Vagina (tissue), 2 donors: Measurements from ENCODE around the gene CD109. TPM values are rescaled to one million over a fixed set of nuclear protein-coding genes. Genes with fewer than 3 reads are reported as not detected.
A peak's percentile ranks its signal among the peaks of the same experiment; 100 is the strongest.

Experiments used
- DNase-seq, 2 donors: peaks; one replicate each; pipeline ENCODE4 v3.0.0-alpha.2; 2017; ENCODE audit errors: extremely low spot score in 2 of 2
- H3K27ac ChIP-seq: fragments of 200-600 bp; sonication (generic); one replicate; pipeline ENCODE4 v1.5.1; 2019
- H3K27me3 ChIP-seq: fragments of 200-600 bp; sonication (generic); one replicate; pipeline ENCODE4 v1.5.1; 2019
- H3K36me3 ChIP-seq, 2 donors: fragments of 200-600 bp; sonication (generic); one replicate each; pipeline ENCODE4 v1.5.1; 2017 to 2019
- H3K4me1 ChIP-seq: fragments of 200-600 bp; sonication (generic); one replicate; pipeline ENCODE4 v1.5.1; 2019
- H3K4me3 ChIP-seq, 2 donors: fragments of 200-600 bp; sonication (generic); 1 replicate in 1 of 2; 2 replicates in 1 of 2; pipeline ENCODE4 v1.5.1; 2016 to 2019
- H3K9me3 ChIP-seq: fragments of 200-600 bp; sonication (generic); one replicate; pipeline ENCODE4 v1.5.1; 2019
- POLR2A ChIP-seq, 2 donors: fragments of 450-650 bp; IDR thresholded peaks; one replicate each; pipeline ENCODE4 v1.6.1; 2017; ENCODE audit warnings: antibody characterized with exemption in 2 of 2, mild to moderate bottlenecking in 2 of 2, moderate library complexity in 2 of 2
- POLR2AphosphoS5 ChIP-seq, 2 donors: sonication (generic); formaldehyde crosslinking; IDR thresholded peaks; one replicate each; pipeline ENCODE4 v1.9.0; 2017; ENCODE audit warnings: antibody characterized with exemption in 2 of 2, mild to moderate bottlenecking in 2 of 2, low read depth in 1 of 2; ENCODE audit not compliant: insufficient read depth in 1 of 2
- intact Hi-C: fragments of 100-400 bp; cut with DNase I; formaldehyde crosslinking; loops from one replicate; pipeline ENCODE4 v1.15.1; 2023
- total RNA-seq: library from RNA; depleted of rRNA; stranded (reverse); fragments of >200 nt; gene quantifications from one replicate; pipeline ENCODE4 v1.2.3, GENCODE V29; 2016
- TF ChIP-seq, protein P1 (sequence below), 3 experiments: fragments of 450-650 bp in 2 of 3; fragments of 200-600 bp in 1 of 3; sonication (generic) in 1 of 3; IDR thresholded peaks; one replicate each; pipeline ENCODE4 v1.5.1; 2017 to 2019; ENCODE audit warnings: antibody characterized with exemption in 3 of 3, mild to moderate bottlenecking in 2 of 3, moderate library complexity in 2 of 3

Gene CD109
- total RNA-seq, 1 donor from 2014 or later, result 29.0 TPM

DNA sequence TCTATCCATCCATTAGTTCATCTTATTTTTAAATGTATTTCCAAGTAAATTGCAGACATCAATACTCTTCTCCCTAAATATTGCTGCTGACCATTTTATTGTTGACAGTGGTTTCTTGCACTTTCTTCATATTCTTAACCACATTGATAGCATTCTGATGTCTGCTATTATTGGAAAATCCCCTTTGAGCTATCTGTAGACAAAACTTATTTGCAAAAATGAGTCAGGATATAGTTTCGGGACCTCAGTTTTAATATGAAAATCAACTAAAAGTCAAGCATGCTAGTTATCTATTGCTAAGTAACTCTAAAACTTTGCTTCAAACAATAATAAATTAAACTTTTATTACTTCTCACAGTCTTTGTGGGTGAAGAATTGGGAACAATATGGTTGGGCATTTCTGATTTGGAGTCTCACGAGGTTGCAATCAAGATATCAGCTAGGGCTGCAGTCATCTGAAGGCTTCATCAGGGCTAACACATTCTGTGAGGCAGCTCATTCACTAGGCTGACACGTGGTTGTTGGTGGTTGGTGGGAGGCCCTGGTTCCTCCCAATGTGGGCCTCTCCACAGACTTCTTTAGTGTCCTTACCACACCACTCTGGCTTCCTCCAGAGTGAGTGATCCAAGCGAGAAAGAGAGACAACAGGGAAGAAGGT, 32.7 kb downstream of the CD109 start:
- no peak overlapping the region for H3K4me3 ChIP-seq
- intact Hi-C loops, result no loop called here
- DNase-seq, result no peak
- H3K36me3 ChIP-seq, result peaks cover 0 to 4% of the 10 kb centered on the region in 2 donors
- H3K9me3 ChIP-seq, result no peaks in the 10 kb centered on the region
- H3K4me1 ChIP-seq, result peaks cover 6% of the 10 kb centered on the region
- TF ChIP-seq, protein P1, sequence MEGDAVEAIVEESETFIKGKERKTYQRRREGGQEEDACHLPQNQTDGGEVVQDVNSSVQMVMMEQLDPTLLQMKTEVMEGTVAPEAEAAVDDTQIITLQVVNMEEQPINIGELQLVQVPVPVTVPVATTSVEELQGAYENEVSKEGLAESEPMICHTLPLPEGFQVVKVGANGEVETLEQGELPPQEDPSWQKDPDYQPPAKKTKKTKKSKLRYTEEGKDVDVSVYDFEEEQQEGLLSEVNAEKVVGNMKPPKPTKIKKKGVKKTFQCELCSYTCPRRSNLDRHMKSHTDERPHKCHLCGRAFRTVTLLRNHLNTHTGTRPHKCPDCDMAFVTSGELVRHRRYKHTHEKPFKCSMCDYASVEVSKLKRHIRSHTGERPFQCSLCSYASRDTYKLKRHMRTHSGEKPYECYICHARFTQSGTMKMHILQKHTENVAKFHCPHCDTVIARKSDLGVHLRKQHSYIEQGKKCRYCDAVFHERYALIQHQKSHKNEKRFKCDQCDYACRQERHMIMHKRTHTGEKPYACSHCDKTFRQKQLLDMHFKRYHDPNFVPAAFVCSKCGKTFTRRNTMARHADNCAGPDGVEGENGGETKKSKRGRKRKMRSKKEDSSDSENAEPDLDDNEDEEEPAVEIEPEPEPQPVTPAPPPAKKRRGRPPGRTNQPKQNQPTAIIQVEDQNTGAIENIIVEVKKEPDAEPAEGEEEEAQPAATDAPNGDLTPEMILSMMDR (IDR thresholded peaks at IDR 0.05), result no peak
- TF ChIP-seq POLR2A (IDR thresholded peaks at IDR 0.05) (no peak), POLR2AphosphoS5 (IDR thresholded peaks at IDR 0.05; ENCODE audit: insufficient read depth in 1 of 2, low read depth in 1 of 2) (no peak)
- no peak overlapping the region for H3K27ac ChIP-seq
- H3K27me3 ChIP-seq, result no peaks in the 10 kb centered on the region

DNA sequence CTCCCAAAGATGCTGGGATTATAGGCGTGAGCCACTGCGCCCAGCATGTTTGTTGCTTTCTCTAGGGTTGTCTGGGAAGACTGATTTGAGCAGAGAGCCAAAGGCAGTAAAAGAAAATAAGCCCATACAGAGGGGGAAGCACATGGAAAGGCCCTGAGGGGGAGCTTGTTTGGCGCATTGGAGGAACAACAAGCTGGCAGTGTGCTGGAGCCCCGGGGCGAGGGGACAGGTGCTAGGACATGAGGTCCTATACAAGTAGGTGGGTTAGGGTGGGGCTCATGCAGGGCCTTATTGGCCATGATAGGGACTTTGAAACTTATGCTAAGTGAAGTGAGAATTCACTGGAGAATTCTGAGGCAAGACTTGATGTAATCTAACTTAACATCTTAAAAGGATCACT, 35.3 kb downstream of the CD109 start:
- H3K4me1 ChIP-seq, result no peaks in the 10 kb centered on the region
- no peaks in the 10 kb centered on the region for H3K27me3 ChIP-seq
- intact Hi-C loops, result loop anchor here (10.0 kb wide), 1 partner anchor 56 kb away; no protein-coding TSS in a partner anchor
- peaks cover 0 to 8% of the 10 kb centered on the region in 2 donors for H3K36me3 ChIP-seq
- H3K9me3 ChIP-seq, result no peaks in the 10 kb centered on the region
- H3K4me3 ChIP-seq, result no peak overlapping the region
- H3K27ac ChIP-seq, result no peak overlapping the region
- TF ChIP-seq POLR2A (IDR thresholded peaks at IDR 0.05) (no peak), POLR2AphosphoS5 (IDR thresholded peaks at IDR 0.05; ENCODE audit: insufficient read depth in 1 of 2, low read depth in 1 of 2) (no peak)
- TF ChIP-seq, protein P1 (IDR thresholded peaks at IDR 0.05), result no peak
- no peak for DNase-seq

DNA sequence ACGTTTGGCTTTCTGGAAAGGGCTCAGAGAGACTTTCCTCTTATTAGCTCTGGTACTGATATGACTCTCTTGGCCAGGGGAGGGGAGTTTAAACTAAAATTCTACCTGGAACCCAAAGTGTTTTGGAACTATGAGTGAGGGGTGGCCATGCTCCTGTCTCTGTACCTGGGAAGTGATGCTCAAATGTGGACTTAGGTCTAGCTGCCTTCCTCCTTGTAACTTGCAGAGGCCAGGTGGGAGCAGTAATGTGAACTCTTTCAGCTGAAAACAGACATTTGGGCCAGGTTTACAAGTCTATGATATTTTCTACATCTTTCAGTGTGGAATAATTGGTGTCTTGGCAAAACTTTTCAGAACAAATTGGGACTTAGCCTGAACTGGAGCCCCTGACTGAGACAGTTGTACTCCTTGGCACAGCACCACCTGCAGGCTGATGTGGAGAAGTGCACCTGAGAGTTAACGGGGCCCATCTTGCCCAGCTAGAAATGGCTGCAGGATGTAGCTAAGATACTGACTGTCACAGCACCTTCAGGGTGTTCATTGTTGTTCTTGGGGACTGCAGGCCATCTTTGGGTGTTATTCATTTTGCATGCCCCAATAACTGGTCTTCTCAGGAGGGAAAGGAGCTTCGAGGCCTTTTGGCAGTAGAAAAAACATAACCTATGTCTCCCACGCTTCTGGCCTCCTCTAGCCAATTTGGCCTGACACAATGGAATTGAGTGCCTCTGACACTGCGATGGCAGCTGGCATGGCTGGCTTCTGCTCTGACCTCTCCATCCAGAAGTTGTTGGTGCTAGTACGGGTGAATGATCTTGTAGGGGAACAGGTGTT, 37.1 kb downstream of the CD109 start:
- TF ChIP-seq POLR2A (IDR thresholded peaks at IDR 0.05), result no peak
- TF ChIP-seq, protein P1 (IDR thresholded peaks at IDR 0.05), result peak; percentile 76 to 92 (median 84)
- intact Hi-C loops, result loop anchor here (10.0 kb wide), 1 partner anchor 58 kb away; no protein-coding TSS in a partner anchor
- H3K36me3 ChIP-seq, result peaks cover 0 to 8% of the 10 kb centered on the region in 2 donors
- no peak for DNase-seq
- no peak overlapping the region for H3K27ac ChIP-seq
- no peaks in the 10 kb centered on the region for H3K27me3 ChIP-seq
- no peaks in the 10 kb centered on the region for H3K9me3 ChIP-seq
- peaks cover 1% of the 10 kb centered on the region for H3K4me1 ChIP-seq
- H3K4me3 ChIP-seq, result no peak overlapping the region

DNA sequence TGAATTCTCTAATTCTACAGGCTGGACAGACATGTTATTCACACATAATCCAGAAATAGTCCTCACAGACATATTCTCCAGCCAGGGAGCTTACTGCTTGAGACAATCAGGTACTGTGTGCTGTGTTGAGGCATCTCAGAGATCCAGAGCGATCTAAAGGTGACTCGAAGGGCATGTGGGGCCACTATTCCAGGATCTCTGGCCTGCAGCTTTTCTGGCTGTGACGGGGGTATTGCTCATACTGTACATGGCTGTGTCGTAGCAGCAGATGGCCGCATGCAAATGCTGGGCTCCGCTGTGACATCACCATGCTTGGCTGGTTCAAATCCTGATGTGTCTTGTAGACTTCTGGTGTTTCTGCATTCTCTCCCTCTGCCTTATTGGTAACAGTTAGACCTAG, 37.8 kb downstream of the CD109 start:
- no peak for TF ChIP-seq POLR2AphosphoS5 (IDR thresholded peaks at IDR 0.05; ENCODE audit: insufficient read depth in 1 of 2, low read depth in 1 of 2)
- no peak for TF ChIP-seq POLR2A (IDR thresholded peaks at IDR 0.05)
- TF ChIP-seq, protein P1 (IDR thresholded peaks at IDR 0.05), result no peak
- H3K9me3 ChIP-seq, result no peaks in the 10 kb centered on the region
- H3K27me3 ChIP-seq, result no peaks in the 10 kb centered on the region
- no peak overlapping the region for H3K4me3 ChIP-seq
- no peak for DNase-seq
- intact Hi-C loops, result loop anchor here (10.0 kb wide), 1 partner anchor 59 kb away; no protein-coding TSS in a partner anchor
- peaks cover 0 to 8% of the 10 kb centered on the region in 2 donors for H3K36me3 ChIP-seq
- peaks cover 7% of the 10 kb centered on the region for H3K4me1 ChIP-seq
- no peak overlapping the region for H3K27ac ChIP-seq
